RWPE2 (cell line): ENCODE measurements around the gene FHIT.

Experiments
- ATAC-seq: fragments of 200-7000 bp; cut with Tn5 transposase; 3 replicates; pipeline ENCODE4 v1.9.1; 2021; ENCODE audit warnings: low read depth
- DNase-seq: peaks from one replicate; pipeline ENCODE4 v3.0.0-alpha.2; 2020; ENCODE audit warnings: low spot score
- H3K27ac ChIP-seq: fragments of 450-650 bp; 2 replicates; pipeline ENCODE4 v1.5.1; 2017; ENCODE audit warnings: mild to moderate bottlenecking; ENCODE audit not compliant: poor library complexity, severe bottlenecking
- H3K27me3 ChIP-seq: fragments of 250-450 bp; sonication (Bioruptor Pico); 2 replicates; pipeline ENCODE4 v1.5.1; 2021; ENCODE audit warnings: mild to moderate bottlenecking, moderate library complexity; ENCODE audit not compliant: insufficient read depth, poor library complexity, severe bottlenecking
- H3K36me3 ChIP-seq: fragments of 250-450 bp; sonication (Bioruptor Pico); 2 replicates; pipeline ENCODE4 v1.5.1; 2020; ENCODE audit warnings: low read depth, mild to moderate bottlenecking, moderate library complexity
- H3K4me1 ChIP-seq: fragments of 250-450 bp; sonication (Bioruptor Pico); 2 replicates; pipeline ENCODE4 v1.5.1; 2021; ENCODE audit warnings: mild to moderate bottlenecking, moderate library complexity; ENCODE audit not compliant: insufficient read depth, poor library complexity, severe bottlenecking
- H3K4me3 ChIP-seq: fragments of 250-450 bp; sonication (Bioruptor Pico); 2 replicates; pipeline ENCODE4 v1.5.1; 2021; ENCODE audit warnings: mild to moderate bottlenecking, moderate library complexity; ENCODE audit not compliant: severe bottlenecking
- H3K9me3 ChIP-seq: fragments of 250-450 bp; sonication (Bioruptor Pico); 2 replicates; pipeline ENCODE4 v1.5.1; 2021; ENCODE audit warnings: mild to moderate bottlenecking, moderate library complexity; ENCODE audit not compliant: severe bottlenecking
- TF ChIP-seq, protein P1 (sequence below): fragments of 450-650 bp; IDR thresholded peaks from one replicate; pipeline ENCODE4 v1.5.1; 2017; ENCODE audit warnings: mild to moderate bottlenecking, moderate library complexity; ENCODE audit not compliant: poor library complexity, severe bottlenecking

The FHIT gene

DNA sequence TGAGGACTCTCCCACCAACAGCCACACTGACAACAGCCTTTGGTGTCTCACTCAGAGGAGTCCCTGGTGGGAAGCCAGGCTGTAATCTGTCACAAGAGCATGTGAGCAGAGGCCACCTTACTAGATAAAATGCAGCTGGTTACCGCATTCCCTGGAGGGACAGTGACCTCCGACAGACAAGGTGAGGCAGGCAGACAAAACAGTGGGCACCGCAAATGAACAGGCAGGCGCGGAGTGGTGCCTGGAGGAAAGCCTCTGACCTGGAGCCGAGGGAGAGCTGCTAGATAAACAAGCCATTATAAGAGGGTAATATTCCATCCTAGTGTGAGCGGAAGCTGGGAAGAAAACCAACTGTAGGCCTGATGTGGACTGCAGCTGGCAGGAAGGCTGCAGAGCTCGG, 736.4 kb downstream of the FHIT start:
- no peak overlapping the region for H3K4me3 ChIP-seq
- H3K36me3 ChIP-seq: no peaks in the 10 kb centered on the region
- ATAC-seq (no peak), DNase-seq (no peak)
- TF ChIP-seq, protein P1, sequence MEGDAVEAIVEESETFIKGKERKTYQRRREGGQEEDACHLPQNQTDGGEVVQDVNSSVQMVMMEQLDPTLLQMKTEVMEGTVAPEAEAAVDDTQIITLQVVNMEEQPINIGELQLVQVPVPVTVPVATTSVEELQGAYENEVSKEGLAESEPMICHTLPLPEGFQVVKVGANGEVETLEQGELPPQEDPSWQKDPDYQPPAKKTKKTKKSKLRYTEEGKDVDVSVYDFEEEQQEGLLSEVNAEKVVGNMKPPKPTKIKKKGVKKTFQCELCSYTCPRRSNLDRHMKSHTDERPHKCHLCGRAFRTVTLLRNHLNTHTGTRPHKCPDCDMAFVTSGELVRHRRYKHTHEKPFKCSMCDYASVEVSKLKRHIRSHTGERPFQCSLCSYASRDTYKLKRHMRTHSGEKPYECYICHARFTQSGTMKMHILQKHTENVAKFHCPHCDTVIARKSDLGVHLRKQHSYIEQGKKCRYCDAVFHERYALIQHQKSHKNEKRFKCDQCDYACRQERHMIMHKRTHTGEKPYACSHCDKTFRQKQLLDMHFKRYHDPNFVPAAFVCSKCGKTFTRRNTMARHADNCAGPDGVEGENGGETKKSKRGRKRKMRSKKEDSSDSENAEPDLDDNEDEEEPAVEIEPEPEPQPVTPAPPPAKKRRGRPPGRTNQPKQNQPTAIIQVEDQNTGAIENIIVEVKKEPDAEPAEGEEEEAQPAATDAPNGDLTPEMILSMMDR: no peak
- H3K27me3 ChIP-seq: no peaks in the 10 kb centered on the region
- H3K9me3 ChIP-seq: no peaks in the 10 kb centered on the region
- no peak overlapping the region for H3K27ac ChIP-seq
- no peaks in the 10 kb centered on the region for H3K4me1 ChIP-seq

DNA sequence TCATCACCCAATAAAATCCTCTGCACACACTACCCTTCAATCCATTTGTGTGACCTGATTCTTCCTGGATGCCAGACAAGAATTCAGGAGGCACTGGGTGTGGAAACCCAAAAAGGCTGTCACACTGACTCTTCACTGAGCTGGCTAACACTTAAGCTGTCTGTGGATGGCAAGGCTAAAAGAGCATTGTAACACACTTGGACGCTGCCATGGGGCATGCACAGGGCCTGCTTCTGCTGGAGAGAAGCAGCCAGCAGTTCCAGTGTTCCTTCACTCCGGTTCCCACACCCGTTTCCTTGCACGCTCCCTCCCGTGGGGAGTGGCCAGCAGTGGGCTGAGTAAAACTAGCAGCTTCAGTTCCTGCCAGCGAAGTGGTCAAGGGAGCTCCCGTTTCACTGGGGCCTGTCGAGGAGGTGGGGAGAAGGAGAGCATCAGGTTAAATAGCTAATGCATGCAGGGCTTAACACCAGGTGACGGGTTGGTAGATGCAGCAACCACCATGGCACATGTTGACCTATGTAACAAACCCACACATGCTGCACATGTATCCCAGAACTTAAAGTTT, 737.1 kb downstream of the FHIT start:
- H3K9me3 ChIP-seq: no peaks in the 10 kb centered on the region
- no peak overlapping the region for H3K4me3 ChIP-seq
- no peak for DNase-seq
- no peak for ATAC-seq
- no peaks in the 10 kb centered on the region for H3K4me1 ChIP-seq
- no peak overlapping the region for H3K27ac ChIP-seq
- TF ChIP-seq, protein P1: no peak
- no peaks in the 10 kb centered on the region for H3K27me3 ChIP-seq
- no peaks in the 10 kb centered on the region for H3K36me3 ChIP-seq

DNA sequence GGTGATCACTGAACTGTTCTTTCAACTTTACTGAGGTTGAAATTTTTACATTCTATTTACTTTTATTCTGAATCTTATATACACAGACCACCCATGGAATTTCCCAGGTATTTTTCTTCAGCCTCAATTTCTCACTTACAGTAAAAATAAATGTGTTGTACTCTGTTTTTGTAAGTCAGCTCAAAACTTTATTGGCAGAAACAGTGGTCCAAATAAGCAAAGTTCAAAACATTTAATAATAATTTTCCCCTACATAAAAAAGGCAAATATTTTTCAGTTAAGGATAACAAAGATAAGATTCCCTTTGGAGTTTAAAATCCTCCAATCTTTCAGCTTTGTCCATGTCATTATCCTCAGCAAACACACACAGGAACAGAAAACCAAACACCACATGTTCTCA, 738.0 kb downstream of the FHIT start:
- TF ChIP-seq, protein P1: no peak
- no peaks in the 10 kb centered on the region for H3K4me1 ChIP-seq
- H3K36me3 ChIP-seq: no peaks in the 10 kb centered on the region
- ATAC-seq (no peak), DNase-seq (no peak)
- no peak overlapping the region for H3K4me3 ChIP-seq
- H3K27me3 ChIP-seq: no peaks in the 10 kb centered on the region
- no peak overlapping the region for H3K27ac ChIP-seq
- no peaks in the 10 kb centered on the region for H3K9me3 ChIP-seq

DNA sequence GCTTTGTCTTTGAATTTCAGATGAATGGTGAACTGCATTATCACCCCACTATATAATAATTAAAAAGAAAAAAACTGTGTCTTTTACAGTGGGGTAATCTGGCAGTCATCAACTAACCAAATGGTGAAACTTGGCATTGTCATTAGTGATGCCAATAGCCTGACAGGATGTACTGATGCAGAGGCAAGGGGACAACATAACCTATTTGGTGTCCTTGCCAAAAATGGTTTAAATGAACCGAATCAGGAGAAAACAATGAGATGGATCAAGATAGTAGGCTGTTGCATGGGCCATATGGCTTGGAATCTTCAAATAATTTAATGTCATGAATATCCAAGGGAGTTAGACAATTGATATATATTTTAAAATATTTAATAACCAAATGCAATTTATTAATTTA, 738.7 kb downstream of the FHIT start:
- H3K36me3 ChIP-seq: no peaks in the 10 kb centered on the region
- H3K27me3 ChIP-seq: no peaks in the 10 kb centered on the region
- no peaks in the 10 kb centered on the region for H3K4me1 ChIP-seq
- H3K27ac ChIP-seq: no peak overlapping the region
- H3K9me3 ChIP-seq: no peaks in the 10 kb centered on the region
- no peak overlapping the region for H3K4me3 ChIP-seq
- DNase-seq (no peak), ATAC-seq (no peak)
- TF ChIP-seq, protein P1: no peak

DNA sequence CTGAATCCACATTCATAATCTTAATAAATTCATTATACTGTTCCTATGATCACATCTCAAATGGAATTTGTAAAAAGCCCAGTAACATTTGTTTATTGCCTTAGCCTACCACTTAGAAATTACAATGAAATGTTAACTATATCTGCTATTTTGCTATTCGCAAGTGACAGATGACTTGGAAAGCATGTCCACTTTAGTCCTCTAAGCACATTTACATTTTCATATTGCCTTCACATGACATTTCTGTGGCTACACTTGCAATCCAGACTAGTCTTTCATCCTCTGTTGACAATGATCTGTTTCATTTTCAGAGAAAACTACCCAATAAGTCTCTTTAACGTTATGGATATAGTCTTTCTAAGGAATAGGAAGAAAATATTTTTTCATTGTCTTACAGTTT, 741.8 kb downstream of the FHIT start:
- DNase-seq (no peak), ATAC-seq (no peak)
- Histone ChIP-seq H3K4me3 (no peak overlapping the region), H3K27me3 (no peaks in the 10 kb centered on the region), H3K36me3 (no peaks in the 10 kb centered on the region), H3K27ac (no peak overlapping the region), H3K4me1 (no peaks in the 10 kb centered on the region), H3K9me3 (no peaks in the 10 kb centered on the region)
- TF ChIP-seq, protein P1: no peak
